H1 (cell line): ENCODE measurements around the gene HRH2.

ENCODE experiments used
- BCL11A ChIP-seq, 2 experiments: IDR thresholded peaks; one replicate each; pipeline ENCODE4 v1.6.1; 2011; ENCODE audit warnings: low read depth in 2 of 2, low read length in 2 of 2, mild to moderate bottlenecking in 2 of 2
- POLR2A ChIP-seq, 2 experiments: IDR thresholded peaks; 1 replicate in 1 of 2; 2 replicates in 1 of 2; pipeline ENCODE4 v1.6.1; 2011; ENCODE audit warnings: low read depth in 2 of 2, low read length in 2 of 2, mild to moderate bottlenecking in 2 of 2; ENCODE audit errors: control extremely low read depth in 1 of 2
- SIX5 ChIP-seq: IDR thresholded peaks from 2 replicates; pipeline ENCODE4 v1.6.1; 2011; ENCODE audit warnings: mild to moderate bottlenecking, low read depth, low read length
- SUZ12 ChIP-seq: fragments of 200-600 bp; sonication (generic); IDR thresholded peaks from 2 replicates; pipeline ENCODE4 v1.6.1; 2012; ENCODE audit warnings: mild to moderate bottlenecking, inconsistent platforms, low read length, moderate library complexity, mixed read lengths
- ZNF274 ChIP-seq: IDR thresholded peaks from 2 replicates; pipeline ENCODE4 v1.7.0; 2012; ENCODE audit warnings: low read length, borderline replicate concordance; ENCODE audit errors: extremely low read depth
- TF ChIP-seq, protein P1 (sequence below), 3 experiments: IDR thresholded peaks; 1 replicate in 2 of 3; 2 replicates in 1 of 3; pipeline versions ENCODE4 v1.5.1 to v1.6.1; 2011; ENCODE audit warnings: low read length in 3 of 3, mild to moderate bottlenecking in 3 of 3, inconsistent platforms in 2 of 3, low read depth in 1 of 3, moderate library complexity in 1 of 3; ENCODE audit not compliant: insufficient read depth in 1 of 3; ENCODE audit errors: control extremely low read depth in 1 of 3

DNA sequence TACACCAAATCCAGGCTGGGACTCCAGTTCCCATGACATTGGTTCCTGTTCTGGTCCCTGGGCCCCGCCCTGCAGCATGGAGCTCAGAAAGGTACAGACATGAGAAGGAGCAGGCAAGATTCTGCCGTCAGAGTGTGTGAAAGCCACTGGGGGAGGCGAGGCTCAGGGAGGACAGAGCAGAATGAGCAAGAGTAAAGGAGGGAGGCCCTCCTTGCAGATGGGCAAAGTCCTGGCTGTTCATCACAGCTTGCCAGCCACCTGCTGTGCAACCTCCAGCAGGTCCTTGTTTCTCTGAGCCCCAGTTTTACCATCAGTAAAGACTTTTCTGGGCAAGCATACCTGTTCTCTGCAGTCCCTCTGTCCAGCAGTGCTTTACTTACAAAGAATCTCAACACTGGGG lies 73.3 kb downstream of the HRH2 start:
- no peak for TF ChIP-seq SUZ12
- TF ChIP-seq ZNF274, result no peak
- TF ChIP-seq POLR2A (IDR thresholded peaks at IDR 0.05; ENCODE audit: control extremely low read depth in 1 of 2, low read depth in 2 of 2, low read length in 2 of 2), result no peak
- no peak for TF ChIP-seq SIX5
- TF ChIP-seq, protein P1, sequence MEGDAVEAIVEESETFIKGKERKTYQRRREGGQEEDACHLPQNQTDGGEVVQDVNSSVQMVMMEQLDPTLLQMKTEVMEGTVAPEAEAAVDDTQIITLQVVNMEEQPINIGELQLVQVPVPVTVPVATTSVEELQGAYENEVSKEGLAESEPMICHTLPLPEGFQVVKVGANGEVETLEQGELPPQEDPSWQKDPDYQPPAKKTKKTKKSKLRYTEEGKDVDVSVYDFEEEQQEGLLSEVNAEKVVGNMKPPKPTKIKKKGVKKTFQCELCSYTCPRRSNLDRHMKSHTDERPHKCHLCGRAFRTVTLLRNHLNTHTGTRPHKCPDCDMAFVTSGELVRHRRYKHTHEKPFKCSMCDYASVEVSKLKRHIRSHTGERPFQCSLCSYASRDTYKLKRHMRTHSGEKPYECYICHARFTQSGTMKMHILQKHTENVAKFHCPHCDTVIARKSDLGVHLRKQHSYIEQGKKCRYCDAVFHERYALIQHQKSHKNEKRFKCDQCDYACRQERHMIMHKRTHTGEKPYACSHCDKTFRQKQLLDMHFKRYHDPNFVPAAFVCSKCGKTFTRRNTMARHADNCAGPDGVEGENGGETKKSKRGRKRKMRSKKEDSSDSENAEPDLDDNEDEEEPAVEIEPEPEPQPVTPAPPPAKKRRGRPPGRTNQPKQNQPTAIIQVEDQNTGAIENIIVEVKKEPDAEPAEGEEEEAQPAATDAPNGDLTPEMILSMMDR (IDR thresholded peaks at IDR 0.05; ENCODE audit: control extremely low read depth in 1 of 3, insufficient read depth in 1 of 3, low read depth in 1 of 3, low read length in 3 of 3), result no peak
- TF ChIP-seq BCL11A (IDR thresholded peaks at IDR 0.05; ENCODE audit: low read depth in 2 of 2, low read length in 2 of 2), result no peak
